Small intestine (tissue), 7 donors: Measurements from ENCODE around the gene SEC23B. TPM values are rescaled to one million over a fixed set of nuclear protein-coding genes. Genes with fewer than 3 reads are reported as not detected.

Source experiments
- DNase-seq, 2 donors: peaks; one replicate each; pipeline versions ENCODE4 v3.0.0 to v3.0.0-alpha.2; 2013
- FAIRE-seq: peaks from 2 replicates; lab custom pipeline; 2012; peaks lifted over from hg19 to GRCh38; lab: Jason Lieb, UNC
- H3K27ac ChIP-seq, 3 donors: one replicate each; pipeline ENCODE4 v1.5.1; 2013; ENCODE audit warnings: low read length in 2 of 3, mild to moderate bottlenecking in 2 of 3, control low read depth in 1 of 3, inconsistent platforms in 1 of 3, low read depth in 1 of 3, moderate library complexity in 1 of 3
- H3K27me3 ChIP-seq, 3 donors: one replicate each; pipeline ENCODE4 v1.6.1; 2013; ENCODE audit warnings: low read length in 3 of 3, inconsistent platforms in 1 of 3; ENCODE audit not compliant: control insufficient read depth in 3 of 3, insufficient read depth in 3 of 3
- H3K36me3 ChIP-seq, 3 donors: one replicate each; pipeline ENCODE4 v1.6.1; 2013; ENCODE audit warnings: low read length in 3 of 3, inconsistent platforms in 1 of 3, low read depth in 1 of 3, mild to moderate bottlenecking in 1 of 3, moderate library complexity in 1 of 3; ENCODE audit not compliant: control insufficient read depth in 3 of 3, insufficient read depth in 2 of 3
- H3K4me1 ChIP-seq, 3 donors: one replicate each; pipeline ENCODE4 v1.6.1; 2013; ENCODE audit warnings: low read length in 2 of 3, inconsistent platforms in 1 of 3, low read depth in 1 of 3, mild to moderate bottlenecking in 1 of 3, moderate library complexity in 1 of 3; ENCODE audit not compliant: control insufficient read depth in 3 of 3, insufficient read depth in 2 of 3
- H3K4me3 ChIP-seq, 3 donors: one replicate each; pipeline ENCODE4 v1.5.1; 2013; ENCODE audit warnings: low read length in 3 of 3, control low read depth in 1 of 3, inconsistent platforms in 1 of 3, low read depth in 1 of 3, mild to moderate bottlenecking in 1 of 3, moderate library complexity in 1 of 3
- H3K9me3 ChIP-seq, 2 donors: one replicate each; pipeline ENCODE4 v1.6.1; 2013; ENCODE audit warnings: low read depth in 1 of 2, low read length in 1 of 2; ENCODE audit not compliant: control insufficient read depth in 2 of 2, insufficient read depth in 1 of 2
- WGBS, 3 donors: extraction: QIAGEN DNeasy Blood & Tissue Kit; methylation state at CpG; one replicate each; pipeline ENCODE4 v1.1.7; 2013; 5-methylcytosine and 5-hydroxymethylcytosine counted together
- polyA plus RNA-seq, 4 donors: library from polyadenylated mRNA; stranded (reverse) in 3 of 4; unstranded in 1 of 4; fragments of 200-250 nt in 3 of 4; fragments of 120-200 nt in 1 of 4; gene quantifications; one replicate each; pipeline versions ENCODE4 v1.2.1 to v1.2.3, GENCODE V29; 2013
- donor health status: healthy with polysubstance abuse.
- donor health status: control.
- donor health status: control.
- donor health status: Bipolar disorder and iron deficiency.
- donor health status: healthy.

Gene SEC23B
- polyA plus RNA-seq, 4 donors = 17.2 to 34.1 (median 24.1) TPM

DNA sequence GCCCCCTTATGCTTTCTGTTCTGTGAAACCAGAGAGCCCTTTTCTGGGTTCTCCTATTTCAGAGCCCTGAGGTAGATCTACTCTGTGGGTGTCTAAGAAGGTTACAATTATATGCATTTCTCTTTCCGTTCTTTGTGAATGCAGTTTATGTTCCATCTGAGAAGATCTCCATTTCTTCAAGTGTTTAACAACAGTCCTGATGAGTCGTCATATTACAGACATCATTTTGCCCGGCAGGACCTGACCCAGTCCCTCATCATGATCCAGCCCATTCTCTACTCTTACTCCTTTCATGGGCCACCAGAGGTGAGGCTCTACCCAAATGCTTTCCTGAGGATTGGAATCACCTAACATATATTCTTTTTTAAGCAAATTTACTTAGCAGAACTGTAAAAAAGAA, 40.7 kb downstream of the SEC23B start:
- no peaks in the 10 kb centered on the region for H3K4me1 ChIP-seq
- H3K4me3 ChIP-seq = no peak overlapping the region
- no peak overlapping the region for H3K27ac ChIP-seq
- DNase-seq (no peak), FAIRE-seq (no peak)
- H3K27me3 ChIP-seq = no peaks in the 10 kb centered on the region
- H3K9me3 ChIP-seq = no peaks in the 10 kb centered on the region
- peaks cover 11 to 44% (median 16%) of the 10 kb centered on the region in 3 donors for H3K36me3 ChIP-seq
- WGBS, 3 donors = 94 to 97% (median 96%) methylated on average over 3 of the region's 3 CpGs

DNA sequence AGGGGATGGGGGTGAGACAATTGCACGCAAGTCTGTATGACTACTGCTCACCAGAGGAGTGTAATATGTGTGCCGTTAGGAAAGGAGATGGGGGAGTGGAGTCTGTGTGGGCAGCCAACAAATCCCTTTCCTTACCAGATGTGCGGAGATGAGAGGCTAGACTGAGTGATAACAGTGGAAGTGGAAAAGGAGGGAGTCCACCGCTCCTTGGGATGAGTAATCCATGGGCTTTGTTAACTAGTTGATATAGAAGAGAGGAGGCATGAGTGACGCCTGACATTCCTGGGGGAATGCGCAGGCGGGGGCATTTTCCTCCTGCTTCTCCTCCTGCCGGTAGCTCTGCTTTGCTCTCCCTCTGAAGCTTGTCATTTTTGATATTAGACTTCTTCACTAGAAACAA, 46.0 kb downstream of the SEC23B start:
- Histone ChIP-seq H3K4me3 (no peak overlapping the region), H3K9me3 (no peaks in the 10 kb centered on the region), H3K36me3 (peaks cover 11 to 42% (median 15%) of the 10 kb centered on the region in 3 donors), H3K27ac (no peak overlapping the region), H3K27me3 (no peaks in the 10 kb centered on the region), H3K4me1 (no peaks in the 10 kb centered on the region)
- FAIRE-seq (no peak), DNase-seq (no peak)
- WGBS, 3 donors = 97 to 99% (median 98%) methylated on average over 8 of the region's 8 CpGs

DNA sequence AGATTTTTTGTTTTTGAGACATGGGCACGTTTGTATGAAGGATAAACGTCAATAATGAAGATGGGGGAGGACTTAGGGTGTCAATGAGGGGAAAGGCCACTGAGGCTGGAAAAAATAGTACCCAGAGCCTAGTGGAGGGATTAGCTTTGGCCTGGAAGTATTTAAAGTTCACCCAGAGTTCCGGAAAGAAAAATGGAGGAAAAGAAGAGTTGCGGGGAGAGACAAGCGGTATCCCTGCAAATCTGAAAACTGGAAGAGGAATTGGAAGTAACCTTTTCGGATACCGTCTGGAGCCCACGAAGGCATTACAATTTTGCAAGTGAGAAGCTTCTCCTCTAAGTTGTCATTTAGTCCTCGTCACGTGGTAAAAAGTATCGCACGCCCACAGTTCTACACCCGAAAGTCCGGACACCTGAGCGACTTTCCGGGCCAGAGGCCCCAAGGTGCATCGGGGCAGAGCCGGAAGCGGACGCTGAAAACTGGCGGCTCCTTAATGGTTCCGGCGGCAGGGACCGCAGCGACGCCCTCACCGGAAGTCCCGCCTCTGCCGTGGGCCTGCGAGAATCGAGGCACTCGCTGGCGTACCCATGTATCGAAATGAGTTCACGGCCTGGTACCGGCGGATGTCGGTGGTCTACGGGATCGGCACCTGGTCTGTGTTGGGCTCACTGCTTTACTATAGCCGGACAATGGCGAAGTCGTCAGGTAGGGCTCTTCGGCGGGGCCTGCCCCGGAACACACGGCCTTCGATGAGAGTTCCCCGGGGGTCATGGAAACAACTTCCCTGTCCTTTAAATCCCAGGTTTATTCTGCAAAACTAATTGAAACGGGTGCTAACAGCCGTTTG, 59.4 kb downstream of the SEC23B start, which contains the start of gene SMIM26:
SMIM26 (plus strand) TSS at position 541 of the 847 bp plus-strand sequence; CDS start at position 588, 47 bp downstream.
- DNase-seq (peak; percentile 96 to 98), FAIRE-seq (no peak)
- Histone ChIP-seq H3K27me3 (no peaks in the 10 kb centered on the region), H3K9me3 (no peaks in the 10 kb centered on the region), H3K4me1 (no peaks in the 10 kb centered on the region), H3K4me3 (peak within 1 kb of the TSS; percentile 49 to 78 (median 62)), H3K36me3 (peaks cover 2 to 24% (median 12%) of the 10 kb centered on the region in 3 donors), H3K27ac (peak within 1 kb of the TSS; percentile 50 to 96 (median 70))
- WGBS, 3 donors = 0 to 1% (median 0%) methylated on average over 47 to 51 of the region's 51 CpGs

DNA sequence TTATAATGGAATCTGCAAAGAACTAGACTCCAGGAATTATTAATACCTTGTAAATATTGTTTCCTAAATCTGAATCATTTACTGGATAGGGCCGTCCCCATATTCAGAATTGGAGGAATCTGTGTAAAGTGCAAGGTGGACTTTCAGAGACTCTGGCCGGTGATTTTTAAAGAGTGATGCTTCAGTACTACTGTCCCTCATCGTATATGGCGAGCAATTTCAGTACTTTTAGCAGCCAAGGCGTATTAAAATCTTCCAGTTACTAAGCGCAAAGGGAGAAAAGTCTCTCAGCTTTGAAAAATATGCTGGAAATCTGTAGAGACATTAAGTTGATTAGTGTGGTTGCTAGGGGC, 60.0 kb downstream of the SEC23B start:
- WGBS, 3 donors = 2 to 5% (median 3%) methylated on average over 6 of the region's 6 CpGs
- peaks cover 0 to 19% (median 12%) of the 10 kb centered on the region in 3 donors for H3K36me3 ChIP-seq
- H3K4me3 ChIP-seq = peak overlapping the region; percentile 49 to 78 (median 62)
- no peaks in the 10 kb centered on the region for H3K4me1 ChIP-seq
- no peaks in the 10 kb centered on the region for H3K27me3 ChIP-seq
- no peak for FAIRE-seq
- H3K9me3 ChIP-seq = no peaks in the 10 kb centered on the region
- no peak for DNase-seq
- H3K27ac ChIP-seq = peak overlapping the region; percentile 42 to 96 (median 70)

DNA sequence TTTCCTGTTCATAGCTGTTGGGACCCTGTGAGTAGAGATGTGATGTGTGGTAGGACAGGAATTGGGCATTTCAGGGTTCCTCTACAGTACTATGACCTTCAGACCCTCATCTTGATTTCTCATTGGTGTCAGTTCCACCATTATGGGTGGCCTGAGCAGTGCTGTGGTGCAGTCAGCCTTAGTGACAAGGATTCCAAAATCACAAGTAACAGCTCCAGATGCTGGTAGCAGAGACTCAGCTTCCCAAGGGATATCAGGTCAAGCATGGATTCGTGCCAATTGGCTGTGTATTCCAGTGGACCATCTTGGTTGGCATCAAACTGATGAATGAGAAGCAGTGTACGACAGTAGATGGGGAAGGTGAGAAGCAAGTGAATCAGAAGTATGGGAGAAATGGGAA, 63.3 kb downstream of the SEC23B start:
- Histone ChIP-seq H3K27ac (no peak overlapping the region), H3K9me3 (no peaks in the 10 kb centered on the region), H3K36me3 (peaks cover 0 to 17% (median 10%) of the 10 kb centered on the region in 3 donors), H3K27me3 (no peaks in the 10 kb centered on the region), H3K4me3 (no peak overlapping the region), H3K4me1 (no peaks in the 10 kb centered on the region)
- 93 to 100% (median 97%) methylated on average over 2 of the region's 2 CpGs for WGBS, 3 donors
- no peak for FAIRE-seq
- no peak for DNase-seq

DNA sequence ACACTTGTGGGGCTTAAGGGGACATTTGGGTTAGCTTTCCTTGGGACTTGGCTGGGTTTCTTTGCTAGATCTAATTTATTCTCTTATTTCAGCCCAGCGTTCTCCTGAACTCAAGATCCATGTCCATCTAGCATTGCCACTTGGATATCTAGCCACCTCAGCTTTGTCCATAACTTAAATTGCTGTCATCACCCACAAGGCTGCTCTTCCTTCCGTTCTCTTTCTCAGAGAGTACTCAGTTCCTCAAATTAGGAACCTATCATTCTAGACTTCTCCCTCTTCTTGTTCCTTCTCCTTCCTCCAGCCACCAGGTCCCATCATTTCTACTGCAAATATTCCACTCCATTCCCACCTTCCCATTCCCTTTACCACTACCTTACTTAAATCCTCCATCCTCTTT, 63.8 kb downstream of the SEC23B start:
- Histone ChIP-seq H3K9me3 (no peaks in the 10 kb centered on the region), H3K27ac (no peak overlapping the region), H3K27me3 (no peaks in the 10 kb centered on the region), H3K4me1 (no peaks in the 10 kb centered on the region), H3K4me3 (no peak overlapping the region), H3K36me3 (peaks cover 0 to 17% (median 10%) of the 10 kb centered on the region in 3 donors)
- 89 to 100% (median 97%) methylated on average over 2 of the region's 2 CpGs for WGBS, 3 donors
- no peak for DNase-seq
- FAIRE-seq = no peak

DNA sequence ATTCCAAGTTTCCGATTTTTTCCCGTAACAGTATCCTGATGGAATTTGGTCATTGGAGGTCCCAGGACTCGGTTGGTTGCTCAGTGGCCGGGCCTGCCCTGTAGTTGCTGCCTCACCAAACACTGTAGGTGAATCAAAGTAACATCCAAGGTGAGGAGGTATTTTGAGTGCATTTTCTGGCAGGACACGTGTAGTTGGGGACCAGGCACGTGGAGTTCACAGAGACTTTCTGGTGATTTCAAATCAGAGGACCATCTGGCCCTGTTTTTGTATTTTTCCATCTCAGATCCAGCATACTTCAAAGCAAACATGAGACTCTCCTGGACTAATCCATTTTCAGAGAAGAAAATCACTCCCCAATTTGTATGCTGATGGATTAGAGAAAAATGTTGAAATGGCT, 70.2 kb downstream of the SEC23B start:
- Histone ChIP-seq H3K36me3 (no peaks in the 10 kb centered on the region), H3K9me3 (no peaks in the 10 kb centered on the region), H3K27ac (no peak overlapping the region), H3K4me3 (no peak overlapping the region), H3K4me1 (no peaks in the 10 kb centered on the region), H3K27me3 (no peaks in the 10 kb centered on the region)
- DNase-seq (no peak), FAIRE-seq (no peak)
- WGBS, 3 donors = 75 to 84% (median 77%) methylated on average over 6 of the region's 6 CpGs

DNA sequence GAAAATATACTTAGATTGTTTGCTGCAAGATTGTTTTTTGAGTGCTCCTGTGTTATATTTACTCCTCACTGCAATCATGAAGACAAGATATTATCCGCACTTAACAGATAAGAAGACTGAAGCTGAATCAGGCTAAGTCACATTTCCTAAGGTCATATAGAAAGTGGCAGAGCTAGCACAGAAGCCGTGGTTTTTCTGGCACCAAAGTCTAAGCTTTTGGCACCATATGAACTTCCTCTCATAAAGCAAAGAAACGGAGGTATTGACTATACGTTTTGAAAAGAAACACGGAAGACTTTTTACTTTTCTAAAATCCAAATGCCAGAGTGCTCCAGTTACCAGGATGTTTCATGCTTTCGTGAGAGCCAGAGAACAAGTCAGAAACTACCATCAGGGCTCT, 70.8 kb downstream of the SEC23B start:
- no peak for DNase-seq
- FAIRE-seq = no peak
- 58 to 69% (median 60%) methylated on average over 6 of the region's 6 CpGs for WGBS, 3 donors
- H3K4me1 ChIP-seq = no peaks in the 10 kb centered on the region
- no peaks in the 10 kb centered on the region for H3K9me3 ChIP-seq
- H3K36me3 ChIP-seq = no peaks in the 10 kb centered on the region
- H3K4me3 ChIP-seq = no peak overlapping the region
- no peak overlapping the region for H3K27ac ChIP-seq
- no peaks in the 10 kb centered on the region for H3K27me3 ChIP-seq
